ENCODE measurements around the gene RGS10. TPM values are rescaled to one million over a fixed set of nuclear protein-coding genes. Genes with fewer than 3 reads are reported as not detected.

Gene RGS10
- total RNA-seq, 1 experiment from 2014 or later = 22.6 TPM

GRCh38 chr10:119457966-119458766, 84.4 kb downstream of the RGS10 start (continued):
- TF ChIP-seq, protein P1, sequence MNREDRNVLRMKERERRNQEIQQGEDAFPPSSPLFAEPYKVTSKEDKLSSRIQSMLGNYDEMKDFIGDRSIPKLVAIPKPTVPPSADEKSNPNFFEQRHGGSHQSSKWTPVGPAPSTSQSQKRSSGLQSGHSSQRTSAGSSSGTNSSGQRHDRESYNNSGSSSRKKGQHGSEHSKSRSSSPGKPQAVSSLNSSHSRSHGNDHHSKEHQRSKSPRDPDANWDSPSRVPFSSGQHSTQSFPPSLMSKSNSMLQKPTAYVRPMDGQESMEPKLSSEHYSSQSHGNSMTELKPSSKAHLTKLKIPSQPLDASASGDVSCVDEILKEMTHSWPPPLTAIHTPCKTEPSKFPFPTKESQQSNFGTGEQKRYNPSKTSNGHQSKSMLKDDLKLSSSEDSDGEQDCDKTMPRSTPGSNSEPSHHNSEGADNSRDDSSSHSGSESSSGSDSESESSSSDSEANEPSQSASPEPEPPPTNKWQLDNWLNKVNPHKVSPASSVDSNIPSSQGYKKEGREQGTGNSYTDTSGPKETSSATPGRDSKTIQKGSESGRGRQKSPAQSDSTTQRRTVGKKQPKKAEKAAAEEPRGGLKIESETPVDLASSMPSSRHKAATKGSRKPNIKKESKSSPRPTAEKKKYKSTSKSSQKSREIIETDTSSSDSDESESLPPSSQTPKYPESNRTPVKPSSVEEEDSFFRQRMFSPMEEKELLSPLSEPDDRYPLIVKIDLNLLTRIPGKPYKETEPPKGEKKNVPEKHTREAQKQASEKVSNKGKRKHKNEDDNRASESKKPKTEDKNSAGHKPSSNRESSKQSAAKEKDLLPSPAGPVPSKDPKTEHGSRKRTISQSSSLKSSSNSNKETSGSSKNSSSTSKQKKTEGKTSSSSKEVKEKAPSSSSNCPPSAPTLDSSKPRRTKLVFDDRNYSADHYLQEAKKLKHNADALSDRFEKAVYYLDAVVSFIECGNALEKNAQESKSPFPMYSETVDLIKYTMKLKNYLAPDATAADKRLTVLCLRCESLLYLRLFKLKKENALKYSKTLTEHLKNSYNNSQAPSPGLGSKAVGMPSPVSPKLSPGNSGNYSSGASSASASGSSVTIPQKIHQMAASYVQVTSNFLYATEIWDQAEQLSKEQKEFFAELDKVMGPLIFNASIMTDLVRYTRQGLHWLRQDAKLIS (CRISPR knock-in tag; IDR thresholded peaks at IDR 0.05; ENCODE audit: borderline replicate concordance) = no peak

GRCh38 chr10:119456435-119456810, 86.1 kb downstream of the RGS10 start:
- DNase-seq (ENCODE audit: low spot score) (no peak), ATAC-seq (no peak)
- TF ChIP-seq JAZF1 (CRISPR knock-in tag; IDR thresholded peaks at IDR 0.05) (no peak), USF2 (CRISPR knock-in tag; IDR thresholded peaks at IDR 0.05) (no peak)
- TF ChIP-seq, protein P2, sequence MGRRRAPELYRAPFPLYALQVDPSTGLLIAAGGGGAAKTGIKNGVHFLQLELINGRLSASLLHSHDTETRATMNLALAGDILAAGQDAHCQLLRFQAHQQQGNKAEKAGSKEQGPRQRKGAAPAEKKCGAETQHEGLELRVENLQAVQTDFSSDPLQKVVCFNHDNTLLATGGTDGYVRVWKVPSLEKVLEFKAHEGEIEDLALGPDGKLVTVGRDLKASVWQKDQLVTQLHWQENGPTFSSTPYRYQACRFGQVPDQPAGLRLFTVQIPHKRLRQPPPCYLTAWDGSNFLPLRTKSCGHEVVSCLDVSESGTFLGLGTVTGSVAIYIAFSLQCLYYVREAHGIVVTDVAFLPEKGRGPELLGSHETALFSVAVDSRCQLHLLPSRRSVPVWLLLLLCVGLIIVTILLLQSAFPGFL (CRISPR knock-in tag; IDR thresholded peaks at IDR 0.05; ENCODE audit: borderline replicate concordance) = no peak
- Mint-ChIP-seq H3K4me3 (no peak overlapping the region), H3K9me3 (no peaks in the 10 kb centered on the region), H3K4me1 (peaks cover 7% of the 10 kb centered on the region; the same call in 1 of the 2 replicates), H3K36me3 (no peaks in the 10 kb centered on the region), H3K27ac (no peak overlapping the region), H3K27me3 (ENCODE audit: low read depth) (no peaks in the 10 kb centered on the region)
- ChIA-PET CTCF (interaction anchor here (1.2 to 3.6 kb wide), 4 partner anchors 11 to 250 kb away, joined by 3 to 23 read pairs (median 4); no protein-coding TSS in a partner anchor), POLR2A (no interaction called here)

- no peaks in the 10 kb centered on the region for H3K36me3 Mint-ChIP-seq
- ATAC-seq (no peak), DNase-seq (ENCODE audit: low spot score) (no peak)
- H3K4me3 Mint-ChIP-seq = no peak overlapping the region
- H3K9me3 Mint-ChIP-seq = no peaks in the 10 kb centered on the region
- peaks cover 7% of the 10 kb centered on the region; the same call in 1 of the 2 replicates for H3K4me1 Mint-ChIP-seq
- H3K27ac Mint-ChIP-seq = no peak overlapping the region
- ChIA-PET CTCF (interaction anchor here (1.2 to 1.7 kb wide), 2 partner anchors 11 to 249 kb away, joined by 4 to 5 read pairs; no protein-coding TSS in a partner anchor), POLR2A (no interaction called here)
- H3K27me3 Mint-ChIP-seq (ENCODE audit: low read depth) = no peaks in the 10 kb centered on the region
- TF ChIP-seq GTF2I (CRISPR knock-in tag; conservative IDR thresholded peaks at IDR 0.05) = no peak
- no peak for TF ChIP-seq SMAD3 (CRISPR knock-in tag; IDR thresholded peaks at IDR 0.05; ENCODE audit: borderline replicate concordance)
- no peak for TF ChIP-seq STAT6 (CRISPR knock-in tag; conservative IDR thresholded peaks at IDR 0.05; ENCODE audit: low read depth)
- no peak for TF ChIP-seq SP1 (CRISPR knock-in tag; conservative IDR thresholded peaks at IDR 0.05)
- TF ChIP-seq, protein P3, sequence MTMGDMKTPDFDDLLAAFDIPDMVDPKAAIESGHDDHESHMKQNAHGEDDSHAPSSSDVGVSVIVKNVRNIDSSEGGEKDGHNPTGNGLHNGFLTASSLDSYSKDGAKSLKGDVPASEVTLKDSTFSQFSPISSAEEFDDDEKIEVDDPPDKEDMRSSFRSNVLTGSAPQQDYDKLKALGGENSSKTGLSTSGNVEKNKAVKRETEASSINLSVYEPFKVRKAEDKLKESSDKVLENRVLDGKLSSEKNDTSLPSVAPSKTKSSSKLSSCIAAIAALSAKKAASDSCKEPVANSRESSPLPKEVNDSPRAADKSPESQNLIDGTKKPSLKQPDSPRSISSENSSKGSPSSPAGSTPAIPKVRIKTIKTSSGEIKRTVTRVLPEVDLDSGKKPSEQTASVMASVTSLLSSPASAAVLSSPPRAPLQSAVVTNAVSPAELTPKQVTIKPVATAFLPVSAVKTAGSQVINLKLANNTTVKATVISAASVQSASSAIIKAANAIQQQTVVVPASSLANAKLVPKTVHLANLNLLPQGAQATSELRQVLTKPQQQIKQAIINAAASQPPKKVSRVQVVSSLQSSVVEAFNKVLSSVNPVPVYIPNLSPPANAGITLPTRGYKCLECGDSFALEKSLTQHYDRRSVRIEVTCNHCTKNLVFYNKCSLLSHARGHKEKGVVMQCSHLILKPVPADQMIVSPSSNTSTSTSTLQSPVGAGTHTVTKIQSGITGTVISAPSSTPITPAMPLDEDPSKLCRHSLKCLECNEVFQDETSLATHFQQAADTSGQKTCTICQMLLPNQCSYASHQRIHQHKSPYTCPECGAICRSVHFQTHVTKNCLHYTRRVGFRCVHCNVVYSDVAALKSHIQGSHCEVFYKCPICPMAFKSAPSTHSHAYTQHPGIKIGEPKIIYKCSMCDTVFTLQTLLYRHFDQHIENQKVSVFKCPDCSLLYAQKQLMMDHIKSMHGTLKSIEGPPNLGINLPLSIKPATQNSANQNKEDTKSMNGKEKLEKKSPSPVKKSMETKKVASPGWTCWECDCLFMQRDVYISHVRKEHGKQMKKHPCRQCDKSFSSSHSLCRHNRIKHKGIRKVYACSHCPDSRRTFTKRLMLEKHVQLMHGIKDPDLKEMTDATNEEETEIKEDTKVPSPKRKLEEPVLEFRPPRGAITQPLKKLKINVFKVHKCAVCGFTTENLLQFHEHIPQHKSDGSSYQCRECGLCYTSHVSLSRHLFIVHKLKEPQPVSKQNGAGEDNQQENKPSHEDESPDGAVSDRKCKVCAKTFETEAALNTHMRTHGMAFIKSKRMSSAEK (CRISPR knock-in tag; IDR thresholded peaks at IDR 0.05; ENCODE audit: borderline replicate concordance) = no peak
- TF ChIP-seq ELF4 (CRISPR knock-in tag; IDR thresholded peaks at IDR 0.05; ENCODE audit: low read depth) = no peak
- TF ChIP-seq ETV6 (CRISPR knock-in tag; IDR thresholded peaks at IDR 0.05) = no peak
- TF ChIP-seq IRF2 (CRISPR knock-in tag; IDR thresholded peaks at IDR 0.05; ENCODE audit: borderline replicate concordance, low read depth) = no peak
- TF ChIP-seq, protein P4, sequence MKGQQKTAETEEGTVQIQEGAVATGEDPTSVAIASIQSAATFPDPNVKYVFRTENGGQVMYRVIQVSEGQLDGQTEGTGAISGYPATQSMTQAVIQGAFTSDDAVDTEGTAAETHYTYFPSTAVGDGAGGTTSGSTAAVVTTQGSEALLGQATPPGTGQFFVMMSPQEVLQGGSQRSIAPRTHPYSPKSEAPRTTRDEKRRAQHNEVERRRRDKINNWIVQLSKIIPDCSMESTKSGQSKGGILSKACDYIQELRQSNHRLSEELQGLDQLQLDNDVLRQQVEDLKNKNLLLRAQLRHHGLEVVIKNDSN (CRISPR knock-in tag; IDR thresholded peaks at IDR 0.05) = no peak
- TF ChIP-seq MLX (CRISPR knock-in tag; IDR thresholded peaks at IDR 0.05) = no peak
- no peak for TF ChIP-seq EMX1 (CRISPR knock-in tag; IDR thresholded peaks at IDR 0.05)
These were observed 86.7 kb downstream of the RGS10 start for GRCh38 chr10:119455609-119456434.

Data from WTC11 (cell line).